GM12872 (cell line): ENCODE measurements around the gene NUMB.

Experiments
- TF ChIP-seq, protein P1 (sequence below): IDR thresholded peaks from 3 replicates; pipeline ENCODE4 v1.5.1; 2011; ENCODE audit warnings: low read depth, mild to moderate bottlenecking, low read length, moderate library complexity; ENCODE audit not compliant: insufficient read depth

NUMB gene

DNA sequence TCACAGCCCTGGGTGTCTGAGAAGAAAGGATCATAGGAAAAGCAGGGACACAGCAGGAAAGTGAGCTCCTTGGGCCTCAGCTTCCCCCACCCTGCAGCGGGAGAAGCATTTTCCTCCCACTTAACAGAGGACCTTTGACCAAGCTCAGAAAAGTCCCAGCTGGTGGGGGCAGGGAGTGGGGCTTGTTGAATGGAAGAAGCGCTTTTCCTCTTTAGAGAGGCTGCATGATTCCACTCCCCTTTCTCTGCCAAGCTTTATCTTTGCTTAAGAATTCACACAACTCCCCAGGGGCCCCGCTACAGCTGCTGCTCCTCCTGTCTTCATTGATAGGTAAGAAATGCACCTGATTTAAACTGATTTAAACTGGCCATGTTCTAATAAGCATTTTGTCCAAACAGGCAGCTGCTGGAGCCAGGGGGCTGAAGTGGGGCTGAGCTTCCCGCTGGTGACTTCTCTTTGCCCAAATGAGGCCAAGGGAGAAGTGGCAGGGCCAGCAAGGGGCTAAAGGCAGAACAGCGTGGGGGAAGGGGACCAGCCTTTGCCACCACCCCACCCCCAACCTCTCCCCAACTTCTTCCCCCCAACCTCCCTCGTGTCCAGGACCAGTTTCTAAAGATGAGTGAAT lies 222.7 kb downstream of the NUMB start:
- TF ChIP-seq, protein P1, sequence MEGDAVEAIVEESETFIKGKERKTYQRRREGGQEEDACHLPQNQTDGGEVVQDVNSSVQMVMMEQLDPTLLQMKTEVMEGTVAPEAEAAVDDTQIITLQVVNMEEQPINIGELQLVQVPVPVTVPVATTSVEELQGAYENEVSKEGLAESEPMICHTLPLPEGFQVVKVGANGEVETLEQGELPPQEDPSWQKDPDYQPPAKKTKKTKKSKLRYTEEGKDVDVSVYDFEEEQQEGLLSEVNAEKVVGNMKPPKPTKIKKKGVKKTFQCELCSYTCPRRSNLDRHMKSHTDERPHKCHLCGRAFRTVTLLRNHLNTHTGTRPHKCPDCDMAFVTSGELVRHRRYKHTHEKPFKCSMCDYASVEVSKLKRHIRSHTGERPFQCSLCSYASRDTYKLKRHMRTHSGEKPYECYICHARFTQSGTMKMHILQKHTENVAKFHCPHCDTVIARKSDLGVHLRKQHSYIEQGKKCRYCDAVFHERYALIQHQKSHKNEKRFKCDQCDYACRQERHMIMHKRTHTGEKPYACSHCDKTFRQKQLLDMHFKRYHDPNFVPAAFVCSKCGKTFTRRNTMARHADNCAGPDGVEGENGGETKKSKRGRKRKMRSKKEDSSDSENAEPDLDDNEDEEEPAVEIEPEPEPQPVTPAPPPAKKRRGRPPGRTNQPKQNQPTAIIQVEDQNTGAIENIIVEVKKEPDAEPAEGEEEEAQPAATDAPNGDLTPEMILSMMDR: no peak

DNA sequence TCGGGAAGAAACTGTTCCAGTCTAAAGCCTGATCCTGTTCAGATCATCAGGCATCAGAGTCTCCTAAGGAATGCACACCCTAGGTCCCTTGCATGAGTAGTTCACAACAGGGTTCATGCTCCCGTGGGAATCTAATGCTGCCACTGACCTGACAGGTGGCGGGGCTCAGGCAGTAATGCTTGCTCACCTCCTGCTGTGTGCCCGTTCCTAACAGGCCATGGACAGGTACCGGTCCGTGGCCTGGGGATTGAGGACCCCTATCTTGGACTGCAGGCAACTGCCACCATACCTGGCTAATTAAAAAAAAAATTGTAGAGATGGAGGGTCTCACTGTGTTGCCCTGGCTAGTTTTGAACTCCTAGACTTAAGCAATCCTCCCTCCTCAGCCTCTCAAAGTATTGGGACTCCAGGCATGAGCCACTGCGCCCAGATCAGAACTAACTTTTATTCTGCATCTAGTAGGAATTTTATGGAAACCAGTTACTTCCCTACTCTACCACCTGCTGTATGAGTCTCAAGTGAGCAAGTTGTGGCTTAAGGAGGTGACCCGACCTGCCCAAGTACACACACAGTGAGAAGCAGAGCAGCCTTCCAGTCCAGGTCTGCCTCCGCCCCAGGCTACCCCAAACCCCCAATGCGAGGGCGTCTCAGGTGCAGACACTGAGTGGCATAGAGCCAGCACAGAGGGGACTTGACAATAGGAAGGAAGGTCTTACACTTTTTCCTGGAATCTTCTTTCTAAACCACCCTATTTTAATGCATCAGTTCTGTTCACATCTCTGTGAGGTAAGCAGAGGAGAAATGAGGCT lies 223.6 kb downstream of the NUMB start:
- TF ChIP-seq, protein P1: no peak

DNA sequence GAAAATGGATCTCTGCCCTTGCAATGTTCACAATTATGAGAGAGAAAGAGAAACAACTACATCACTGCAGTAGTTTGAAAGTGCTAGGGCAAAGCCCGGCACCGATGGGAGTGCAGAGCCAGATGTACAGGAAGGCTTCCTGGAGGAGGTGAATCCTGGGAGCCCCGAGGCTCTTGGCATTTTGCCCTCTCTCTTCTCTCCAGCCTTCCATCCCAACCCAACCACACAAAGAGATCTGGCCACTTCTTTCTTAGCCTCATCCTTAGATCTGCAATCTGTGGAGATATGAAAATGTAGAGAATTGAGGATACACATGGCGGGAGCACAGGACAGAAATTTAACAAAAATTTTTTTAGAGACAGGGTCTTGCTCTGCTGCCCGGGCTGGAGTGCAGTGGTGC lies 224.3 kb downstream of the NUMB start:
- TF ChIP-seq, protein P1: no peak

DNA sequence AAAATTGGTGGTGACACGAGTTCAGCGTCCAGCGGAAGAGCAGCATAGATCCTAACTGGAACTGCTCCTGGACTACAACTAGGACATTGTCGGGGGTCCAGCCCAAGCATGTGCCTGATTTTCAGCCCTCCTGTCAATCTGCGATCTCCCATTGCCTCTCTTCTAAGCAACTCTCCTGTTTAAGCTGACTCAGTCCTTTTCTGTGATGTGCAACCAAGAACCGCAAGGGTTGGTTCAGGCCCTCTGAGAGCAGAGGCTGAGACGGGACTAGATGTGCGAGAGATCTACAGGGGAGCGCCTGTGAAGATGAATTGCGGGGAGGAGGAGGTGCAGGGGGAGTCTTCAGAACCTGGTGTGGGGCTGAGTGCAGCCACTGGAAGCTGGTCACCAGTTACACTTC lies 224.8 kb downstream of the NUMB start:
- TF ChIP-seq, protein P1: no peak

DNA sequence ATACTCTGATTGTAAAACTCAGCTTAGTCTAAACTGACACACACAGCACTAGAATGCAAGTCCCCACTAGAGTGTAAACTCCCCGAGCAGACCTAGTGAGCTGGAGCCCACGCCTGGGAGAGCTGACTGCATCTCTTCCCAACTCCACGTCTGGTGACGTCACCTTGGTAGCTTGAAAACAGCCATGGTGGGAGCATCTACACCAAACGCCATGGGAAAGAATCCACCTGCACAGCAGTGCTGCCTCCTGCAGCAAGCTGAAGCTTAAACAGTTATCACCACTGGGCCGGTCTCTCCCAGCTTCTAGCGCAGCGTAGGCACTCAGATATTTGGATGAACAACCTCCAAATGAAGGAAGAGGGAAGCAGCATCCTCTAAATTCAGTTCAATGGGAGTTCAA lies 225.4 kb downstream of the NUMB start:
- TF ChIP-seq, protein P1: no peak

DNA sequence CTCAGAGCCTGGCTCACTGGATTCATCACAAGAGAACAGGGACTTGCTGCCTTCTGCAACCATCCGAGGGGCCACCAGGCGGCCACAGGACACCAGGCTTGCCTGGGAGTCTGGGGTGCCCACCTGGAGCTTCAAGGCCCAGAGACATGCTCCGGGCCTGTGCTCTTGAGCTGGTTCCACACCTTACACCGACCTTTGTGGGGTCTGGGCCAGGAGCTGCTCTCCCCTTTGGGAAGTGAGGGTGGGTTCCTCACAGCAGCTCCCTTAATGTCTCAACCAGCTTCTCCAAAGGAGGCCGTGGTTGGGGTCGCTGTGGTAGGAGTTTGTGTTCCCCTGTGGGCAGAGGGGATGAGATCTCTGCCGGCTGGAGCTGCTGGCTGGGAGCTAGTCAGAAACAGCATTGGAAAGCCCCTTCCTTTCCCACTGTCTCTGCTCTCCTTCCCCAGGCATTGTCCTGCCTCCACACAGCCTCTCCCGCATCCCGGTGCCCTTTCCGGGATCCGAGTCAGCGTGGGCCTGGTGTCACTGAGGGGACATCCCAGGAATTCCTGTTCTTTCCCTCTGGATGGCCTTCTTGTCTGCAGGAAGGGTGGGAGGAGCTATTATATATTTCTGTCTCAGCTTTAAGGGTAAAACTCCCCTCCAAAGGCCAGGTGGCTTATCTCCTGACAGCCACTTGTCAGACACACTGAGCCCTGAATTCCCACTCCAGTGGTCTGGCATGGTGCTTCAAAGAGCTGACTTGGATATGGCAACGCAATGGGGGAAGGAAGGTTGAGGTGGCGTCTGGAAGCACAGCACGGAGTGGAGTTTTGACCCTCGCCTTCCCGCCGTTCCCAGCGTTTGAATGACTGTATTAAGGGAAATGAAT lies 226.1 kb downstream of the NUMB start:
- TF ChIP-seq, protein P1: peak; percentile 75

DNA sequence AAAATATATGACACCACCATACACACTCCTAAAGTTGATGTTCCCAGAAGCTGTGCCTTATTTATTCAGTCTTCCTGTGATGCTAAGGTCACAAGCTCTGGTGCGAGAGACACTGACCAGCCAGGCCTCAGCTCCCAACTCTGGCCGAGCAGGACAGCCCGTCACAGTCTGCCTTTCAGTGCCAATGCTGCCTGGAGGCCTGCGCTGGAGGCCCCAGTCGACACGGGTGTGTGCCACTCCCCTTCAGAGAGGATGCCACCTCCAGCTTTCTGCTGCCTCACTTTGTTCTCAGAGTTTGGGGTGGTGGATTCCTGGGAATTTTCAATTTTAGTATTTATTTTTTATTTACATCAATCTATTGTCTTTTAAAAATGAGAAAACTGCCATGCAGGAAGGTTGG lies 228.3 kb downstream of the NUMB start:
- TF ChIP-seq, protein P1: no peak
